Thoracic aorta (tissue), 2 donors: ENCODE results near the gene TCF20. TPM values are rescaled to one million over a fixed set of nuclear protein-coding genes. Genes with fewer than 3 reads are reported as not detected.

Experiments used
- ATAC-seq: fragments of 150-250 bp; one replicate; pipeline ENCODE4 v1.8.0; 2017; ENCODE audit warnings: low read depth; ENCODE audit not compliant: insufficient number of reproducible peaks, low FRiP score
- DNase-seq: peaks from one replicate; pipeline ENCODE4 v3.0.0-alpha.2; 2020; ENCODE audit warnings: low spot score
- H3K27ac ChIP-seq, 2 donors: fragments of 200-600 bp; sonication (generic); 1 replicate in 1 of 2; 2 replicates in 1 of 2; pipeline ENCODE4 v1.5.1; 2016; ENCODE audit warnings: mild to moderate bottlenecking in 2 of 2, moderate library complexity in 2 of 2
- H3K27me3 ChIP-seq: fragments of 200-600 bp; sonication (generic); replicated peaks from 2 replicates; pipeline ENCODE4 v1.6.0; 2016; ENCODE audit warnings: mild to moderate bottlenecking; ENCODE audit not compliant: insufficient read depth
- H3K36me3 ChIP-seq: fragments of 200-600 bp; sonication (generic); one replicate; pipeline ENCODE4 v1.5.1; 2016
- H3K4me1 ChIP-seq, 2 donors: fragments of 200-600 bp; sonication (generic); 1 replicate in 1 of 2; 2 replicates in 1 of 2; pipeline versions ENCODE4 v1.5.1 to v1.6.0; 2016; ENCODE audit warnings: low read depth in 2 of 2, mild to moderate bottlenecking in 1 of 2; ENCODE audit not compliant: control insufficient read depth in 1 of 2
- H3K4me3 ChIP-seq: fragments of 200-600 bp; sonication (generic); 2 replicates; pipeline ENCODE4 v1.5.1; 2016; ENCODE audit warnings: mild to moderate bottlenecking
- H3K9me3 ChIP-seq: fragments of 200-600 bp; sonication (generic); 2 replicates; pipeline ENCODE4 v1.5.1; 2016
- CTCF ChIP-seq: fragments of 200-600 bp; sonication (generic); IDR thresholded peaks from one replicate; pipeline ENCODE4 v1.5.1; 2019; ENCODE audit warnings: antibody characterized with exemption
- total RNA-seq, 2 donors: library from RNA; depleted of rRNA; stranded (reverse); fragments of >200 nt; gene quantifications; one replicate each; pipeline versions ENCODE4 v1.1.0 to v1.2.3, GENCODE V29; 2016

The TCF20 gene
- total RNA-seq, result 10 to 100 TPM; 25.7 to 30.3 TPM

- Histone ChIP-seq H3K4me1 (peaks cover 10 to 13% of the 10 kb centered on the region in 2 donors), H3K27ac (peak within 1 kb of the TSS; percentile 68 to 74), H3K27me3 (no peaks in the 10 kb centered on the region), H3K9me3 (no peaks in the 10 kb centered on the region), H3K36me3 (no peaks in the 10 kb centered on the region), H3K4me3 (peak within 1 kb of the TSS; percentile 99)
- ATAC-seq (peak; percentile 45), DNase-seq (no peak)
- TF ChIP-seq CTCF, result no peak
Measured at GRCh38 chr22:42270510-42271190, at the start of gene TCF20. Gene TCF20 (minus strand): TSS chr22:42270653. CDS start chr22:42215305, 55,348 bp downstream.

DNA sequence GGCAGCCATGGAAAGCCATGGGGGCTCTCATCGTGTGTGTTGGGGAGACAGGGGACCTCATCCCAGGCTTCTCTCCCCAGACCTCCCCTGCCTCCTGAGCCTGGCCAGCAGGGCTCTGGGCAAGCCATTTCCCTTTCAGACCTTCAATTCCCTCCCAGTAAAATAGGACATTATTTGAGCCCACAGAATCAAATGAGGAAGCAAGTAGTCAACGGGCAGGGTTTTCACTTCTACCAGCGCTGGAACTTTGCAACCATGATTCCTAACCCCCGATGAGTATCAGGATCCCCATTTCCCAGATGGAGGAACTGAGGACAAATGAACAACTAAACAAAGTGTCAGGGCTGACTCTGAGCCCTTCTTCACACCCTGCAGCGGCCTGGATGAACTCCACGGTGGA is 48.9 kb upstream of the TCF20 start:
- H3K4me3 ChIP-seq, result no peak overlapping the region
- H3K4me1 ChIP-seq, result peaks cover 0 to 3% of the 10 kb centered on the region in 2 donors
- H3K27me3 ChIP-seq, result no peaks in the 10 kb centered on the region
- H3K36me3 ChIP-seq, result no peaks in the 10 kb centered on the region
- no peaks in the 10 kb centered on the region for H3K9me3 ChIP-seq
- DNase-seq (no peak), ATAC-seq (no peak)
- H3K27ac ChIP-seq, result no peak overlapping the region
- no peak for TF ChIP-seq CTCF

DNA sequence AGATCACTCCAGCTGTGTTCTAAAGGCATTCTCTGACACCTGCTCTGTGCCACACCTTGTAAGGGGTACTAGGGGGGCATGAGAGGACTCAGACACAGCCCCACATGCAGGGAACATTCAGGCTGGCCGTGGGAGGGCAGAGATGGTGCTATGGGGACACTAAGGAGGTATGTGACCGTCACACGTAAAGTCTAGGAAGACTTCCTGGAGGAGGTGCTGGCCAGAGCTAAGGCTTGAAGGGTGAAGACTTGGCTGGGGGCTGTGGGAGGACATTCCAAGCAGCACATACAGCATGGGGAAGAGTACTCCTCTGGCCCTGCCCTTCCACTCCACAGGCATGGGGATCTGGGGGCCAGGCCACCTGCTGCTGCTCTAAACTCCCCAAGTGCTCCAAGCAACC is 48.5 kb upstream of the TCF20 start:
- no peak for TF ChIP-seq CTCF
- H3K27me3 ChIP-seq, result no peaks in the 10 kb centered on the region
- peaks cover 0 to 7% of the 10 kb centered on the region in 2 donors for H3K4me1 ChIP-seq
- H3K36me3 ChIP-seq, result no peaks in the 10 kb centered on the region
- no peaks in the 10 kb centered on the region for H3K9me3 ChIP-seq
- DNase-seq, result no peak
- no peak overlapping the region for H3K27ac ChIP-seq
- H3K4me3 ChIP-seq, result no peak overlapping the region
- ATAC-seq, result no peak

- no peak overlapping the region for H3K27ac ChIP-seq
- no peak overlapping the region for H3K4me3 ChIP-seq
- H3K36me3 ChIP-seq, result no peaks in the 10 kb centered on the region
- no peaks in the 10 kb centered on the region for H3K27me3 ChIP-seq
- H3K4me1 ChIP-seq, result peaks cover 0 to 9% of the 10 kb centered on the region in 2 donors
- no peaks in the 10 kb centered on the region for H3K9me3 ChIP-seq
- ATAC-seq (no peak), DNase-seq (no peak)
- TF ChIP-seq CTCF, result no peak
Measured at GRCh38 chr22:42317691-42318547, 47.5 kb upstream of the TCF20 start.

- no peak overlapping the region for H3K4me3 ChIP-seq
Measured at GRCh38 chr22:42317008-42317407, 46.6 kb upstream of the TCF20 start.

More at GRCh38 chr22:42317008-42317407, 46.6 kb upstream of the TCF20 start:
- H3K9me3 ChIP-seq, result no peaks in the 10 kb centered on the region
- peaks cover 0 to 9% of the 10 kb centered on the region in 2 donors for H3K4me1 ChIP-seq
- ATAC-seq (no peak), DNase-seq (no peak)
- H3K27me3 ChIP-seq, result no peaks in the 10 kb centered on the region
- H3K27ac ChIP-seq, result no peak overlapping the region
- H3K36me3 ChIP-seq, result no peaks in the 10 kb centered on the region
- TF ChIP-seq CTCF, result no peak
